Activated naive CD4-positive, alpha-beta T cell treated with anti-CD3 and anti-CD28 coated beads, Interleukin-2, amount 10 ng/mL, durations not matched to agents 7 days and 5 days (primary cell): ENCODE results near the gene TRAF1.
A peak's percentile ranks its signal among the peaks of the same experiment; 100 is the strongest.

Experiments
- CTCF ChIA-PET: fragments of 350-600 bp; sonication (Branson Sonifier 250); formaldehyde crosslinking; loops from one replicate; lab custom pipeline; 2021; ENCODE audit warnings: antibody characterized with exemption; lab: Charles Lee
- DNase-seq: peaks from one replicate; pipeline ENCODE4 v3.0.0-alpha.2; 2020
- H3K27ac Mint-ChIP-seq: one replicate; pipeline ENCODE4 v1.8.0; 2021; ENCODE audit warnings: mild to moderate bottlenecking, moderate library complexity, mixed read lengths
- H3K27me3 Mint-ChIP-seq: one replicate; pipeline ENCODE4 v1.8.0; 2021; ENCODE audit warnings: mild to moderate bottlenecking, mixed read lengths
- H3K36me3 Mint-ChIP-seq: one replicate; pipeline ENCODE4 v1.8.0; 2021; ENCODE audit warnings: mixed read lengths
- H3K4me1 Mint-ChIP-seq: one replicate; pipeline ENCODE4 v1.8.0; 2021; ENCODE audit warnings: mixed read lengths
- H3K4me3 Mint-ChIP-seq: one replicate; pipeline ENCODE4 v1.8.0; 2021; ENCODE audit warnings: mild to moderate bottlenecking, moderate library complexity, mixed read lengths
- H3K9me3 Mint-ChIP-seq: one replicate; pipeline ENCODE4 v1.8.0; 2021; ENCODE audit warnings: mixed read lengths

The TRAF1 gene

DNA sequence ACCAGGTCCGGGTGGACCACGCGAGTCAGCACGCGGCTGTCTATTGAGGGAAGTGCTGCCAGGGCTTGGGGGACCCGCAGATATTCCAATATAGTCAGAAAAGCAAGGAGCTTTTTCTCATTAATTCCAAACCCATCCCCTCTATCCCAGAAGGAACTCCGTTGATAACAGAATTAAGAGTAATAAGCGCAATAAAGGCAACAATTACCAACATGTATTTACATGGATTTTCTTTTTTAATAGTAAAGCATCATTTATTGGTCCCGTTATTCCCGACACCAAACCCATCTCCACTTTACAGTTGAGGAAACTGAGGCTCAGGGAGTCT lies 57.3 kb downstream of the TRAF1 start:
- no peak for DNase-seq
- Mint-ChIP-seq H3K4me1 (peaks cover 70% of the 10 kb centered on the region), H3K27ac (peak overlapping the region; percentile 95), H3K9me3 (no peaks in the 10 kb centered on the region), H3K4me3 (peak overlapping the region; percentile 80), H3K27me3 (no peaks in the 10 kb centered on the region), H3K36me3 (peaks cover 68% of the 10 kb centered on the region)
- CTCF ChIA-PET = interaction anchor here (0.6 to 11.3 kb wide), 21 partner anchors 9 to 191 kb away, joined by 3 to 83 read pairs (median 5); no protein-coding TSS in a partner anchor

DNA sequence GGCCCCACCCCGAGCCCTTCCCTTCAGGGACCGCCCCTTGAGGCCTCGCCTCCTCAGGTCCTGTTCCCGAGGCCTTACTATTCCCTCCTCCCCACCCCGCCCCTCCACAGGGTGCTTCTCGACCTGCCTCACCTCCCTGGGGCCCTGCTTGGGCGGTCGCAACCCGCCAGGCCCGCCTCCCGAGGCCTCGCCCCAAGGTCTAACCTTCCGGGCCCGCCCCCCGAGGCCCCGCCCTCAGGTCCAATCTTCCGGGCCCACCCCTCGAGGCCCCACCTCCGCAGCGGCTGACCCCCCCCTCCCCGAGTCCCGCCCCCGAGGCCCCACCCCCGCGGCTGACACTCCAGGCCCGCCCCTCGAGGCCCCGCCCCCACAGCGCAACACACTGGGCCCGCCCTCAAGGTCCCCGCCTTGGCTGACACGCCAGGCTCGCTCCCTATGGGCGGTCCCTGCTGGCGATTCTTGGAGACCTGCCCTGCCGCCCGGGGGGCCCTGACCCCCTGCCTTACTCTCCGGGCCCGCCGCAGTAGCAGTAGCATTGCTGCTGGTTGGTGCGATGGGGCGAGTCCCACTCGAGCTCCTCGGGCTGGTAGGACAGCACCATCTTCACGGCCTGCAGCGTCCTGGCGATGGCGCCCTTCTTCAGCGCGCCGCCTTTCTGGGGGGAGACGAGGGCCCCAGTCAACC lies 57.8 kb downstream of the TRAF1 start:
- Mint-ChIP-seq H3K27me3 (no peaks in the 10 kb centered on the region), H3K4me3 (peak overlapping the region; percentile 80), H3K27ac (peak overlapping the region; percentile 95), H3K9me3 (no peaks in the 10 kb centered on the region), H3K4me1 (peaks cover 65% of the 10 kb centered on the region), H3K36me3 (peaks cover 68% of the 10 kb centered on the region)
- peak; percentile 97 for DNase-seq
- CTCF ChIA-PET = interaction anchor here (0.6 to 11.3 kb wide), 24 partner anchors 8 to 192 kb away, joined by 3 to 83 read pairs (median 4); no protein-coding TSS in a partner anchor

DNA sequence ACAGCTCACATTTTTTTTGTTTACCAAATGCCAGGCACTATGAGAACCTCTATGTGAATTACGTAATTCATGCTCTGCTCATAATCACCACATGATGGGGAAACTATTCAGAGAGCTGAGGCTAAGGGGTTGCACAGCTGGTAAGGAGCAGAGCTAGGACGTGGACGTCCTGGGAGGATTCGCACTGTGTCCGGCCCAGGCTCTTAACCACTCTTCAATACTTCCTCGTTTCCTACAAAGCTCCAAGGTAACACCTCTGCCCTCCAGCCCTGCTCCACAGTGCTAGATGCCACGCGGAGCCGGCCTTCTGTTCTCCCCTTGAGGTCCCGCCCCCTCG lies 58.3 kb downstream of the TRAF1 start:
- DNase-seq = no peak
- Mint-ChIP-seq H3K27ac (peak overlapping the region; percentile 84), H3K9me3 (no peaks in the 10 kb centered on the region), H3K4me3 (peak overlapping the region; percentile 52), H3K4me1 (peaks cover 60% of the 10 kb centered on the region), H3K36me3 (peaks cover 66% of the 10 kb centered on the region), H3K27me3 (no peaks in the 10 kb centered on the region)
- CTCF ChIA-PET = interaction anchor here (1.0 to 11.3 kb wide), 12 partner anchors 18 to 192 kb away, joined by 3 to 83 read pairs (median 6); no protein-coding TSS in a partner anchor

DNA sequence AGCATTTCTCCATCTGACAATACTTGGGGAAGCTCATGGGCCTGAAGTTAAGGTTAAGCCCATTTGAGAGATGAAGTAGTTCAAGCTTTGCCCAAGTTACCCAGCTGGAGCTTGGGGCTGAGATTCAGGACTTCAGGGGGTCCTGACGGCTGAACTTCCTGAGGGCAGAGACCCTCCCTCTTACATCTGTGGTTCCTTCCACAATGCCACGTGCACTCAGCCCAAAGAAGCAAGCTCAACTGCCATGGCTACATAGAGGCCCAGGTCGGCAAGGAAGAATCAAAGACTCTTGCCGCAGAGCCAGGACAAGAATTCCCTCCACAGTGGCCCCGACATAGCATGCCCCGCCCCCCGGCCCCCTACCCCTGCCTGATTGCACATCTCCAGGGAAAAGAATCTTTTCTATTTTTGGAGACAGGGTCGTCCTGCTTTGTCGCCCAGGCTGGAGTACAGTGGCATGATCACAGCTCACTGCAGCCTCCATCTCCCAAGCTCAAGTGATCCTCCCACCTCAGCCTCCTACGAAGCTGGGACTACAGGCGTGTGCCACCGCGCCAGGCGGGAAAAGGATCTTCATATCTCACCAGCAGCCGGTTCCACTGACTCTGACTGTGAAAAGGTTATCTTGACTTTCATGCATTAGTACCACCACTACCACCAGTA lies 58.8 kb downstream of the TRAF1 start:
- Mint-ChIP-seq H3K27ac (peak overlapping the region; percentile 84), H3K4me1 (peaks cover 55% of the 10 kb centered on the region), H3K36me3 (peaks cover 66% of the 10 kb centered on the region), H3K27me3 (no peaks in the 10 kb centered on the region), H3K4me3 (peak overlapping the region; percentile 52), H3K9me3 (no peaks in the 10 kb centered on the region)
- CTCF ChIA-PET = interaction anchor here (0.7 to 11.3 kb wide), 13 partner anchors 21 to 205 kb away, joined by 3 to 83 read pairs (median 5); no protein-coding TSS in a partner anchor
- DNase-seq = no peak

DNA sequence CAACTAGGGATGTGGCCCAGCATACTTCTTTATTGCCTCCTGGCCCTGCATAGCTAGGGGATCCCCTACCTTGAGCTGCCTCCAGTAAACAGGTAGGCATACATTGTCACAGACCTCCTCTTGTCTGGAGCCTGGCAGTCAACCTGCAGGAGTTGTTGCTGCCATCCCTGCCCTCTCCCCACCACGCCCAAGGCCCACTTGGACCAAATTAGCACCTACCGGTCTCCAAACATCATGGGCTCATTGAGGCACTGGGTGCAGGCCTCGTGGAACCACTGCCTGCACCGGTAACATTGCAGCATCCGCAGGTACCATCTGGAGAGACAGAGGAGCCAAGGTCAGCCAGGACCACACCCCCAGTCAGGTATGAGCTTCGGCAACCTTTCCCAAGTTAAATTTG lies 59.9 kb downstream of the TRAF1 start:
- Mint-ChIP-seq H3K27me3 (no peaks in the 10 kb centered on the region), H3K36me3 (peaks cover 62% of the 10 kb centered on the region), H3K4me1 (peaks cover 46% of the 10 kb centered on the region), H3K4me3 (no peak overlapping the region), H3K9me3 (no peaks in the 10 kb centered on the region), H3K27ac (peak overlapping the region; percentile 62)
- CTCF ChIA-PET = interaction anchor here (0.9 to 11.3 kb wide), 3 partner anchors 31 to 111 kb away, joined by 3 to 83 read pairs (median 25); no protein-coding TSS in a partner anchor
- DNase-seq = no peak

DNA sequence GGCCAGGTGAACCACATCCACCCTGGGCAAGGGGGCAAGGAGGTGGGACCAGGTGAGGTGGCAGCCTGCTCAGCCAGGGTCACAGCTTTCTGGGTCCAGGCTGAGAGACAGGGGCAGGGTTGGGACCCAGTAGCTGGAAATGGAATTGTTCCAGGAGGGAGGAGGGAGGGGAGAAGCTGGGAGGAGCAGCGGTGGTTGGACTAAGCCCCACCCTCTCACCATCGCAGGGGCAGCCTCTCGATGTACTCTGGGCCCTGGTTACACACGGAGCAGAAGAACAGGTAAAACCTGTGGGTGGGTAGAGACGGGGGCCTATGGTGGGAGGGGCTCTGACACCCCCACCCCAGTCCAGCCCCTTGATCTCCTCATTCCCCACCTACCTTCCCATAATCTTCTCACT lies 60.8 kb downstream of the TRAF1 start:
- H3K36me3 Mint-ChIP-seq = peaks cover 61% of the 10 kb centered on the region
- CTCF ChIA-PET = interaction anchor here (6.4 kb wide), 1 partner anchor 31 kb away, joined by 25 read pairs; no protein-coding TSS in a partner anchor
- DNase-seq = no peak
- H3K27me3 Mint-ChIP-seq = no peaks in the 10 kb centered on the region
- H3K27ac Mint-ChIP-seq = peak overlapping the region; percentile 58
- no peak overlapping the region for H3K4me3 Mint-ChIP-seq
- H3K4me1 Mint-ChIP-seq = peaks cover 39% of the 10 kb centered on the region
- no peaks in the 10 kb centered on the region for H3K9me3 Mint-ChIP-seq

DNA sequence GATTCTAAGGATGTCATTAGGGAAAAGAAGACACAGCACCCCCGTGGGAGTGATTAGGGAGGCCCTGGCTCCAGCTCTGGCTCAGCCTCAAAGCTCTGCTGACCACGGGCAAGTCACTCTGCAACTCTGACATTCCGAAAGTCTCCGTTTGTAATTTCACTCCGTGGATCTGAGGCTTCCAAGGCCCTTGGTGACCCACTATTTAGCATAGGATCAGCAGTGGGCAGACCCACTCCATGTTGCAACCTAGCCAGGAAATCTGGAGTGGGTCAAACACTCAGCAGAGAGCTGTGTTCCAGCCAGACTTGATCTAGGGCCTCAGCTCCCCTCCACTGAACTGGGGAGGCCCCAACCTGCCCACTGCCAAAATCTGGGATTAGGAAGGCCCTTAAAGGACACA lies 61.4 kb downstream of the TRAF1 start:
- Mint-ChIP-seq H3K36me3 (peaks cover 68% of the 10 kb centered on the region), H3K27ac (no peak overlapping the region)

DNA sequence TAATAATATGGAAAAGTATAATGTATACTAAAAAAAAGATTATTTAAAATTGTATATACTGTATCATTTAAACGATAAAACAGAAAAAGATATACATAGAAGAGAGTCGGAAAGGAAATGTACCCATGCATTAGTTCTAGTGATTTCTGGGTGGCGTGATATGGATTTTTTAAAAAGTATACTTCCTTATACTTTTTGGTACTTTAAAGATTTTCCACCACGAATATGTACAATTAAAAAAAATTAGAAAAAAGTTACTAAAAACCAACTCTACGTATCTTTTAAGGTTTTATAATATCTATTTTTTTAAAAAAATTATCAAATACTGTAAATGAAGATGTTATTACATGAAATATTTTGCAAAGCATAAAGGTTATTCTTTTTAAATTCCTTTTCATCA lies 61.9 kb downstream of the TRAF1 start:
- Mint-ChIP-seq H3K4me1 (peaks cover 31% of the 10 kb centered on the region), H3K36me3 (peaks cover 72% of the 10 kb centered on the region), H3K27me3 (no peaks in the 10 kb centered on the region), H3K27ac (no peak overlapping the region), H3K4me3 (no peak overlapping the region), H3K9me3 (no peaks in the 10 kb centered on the region)
- CTCF ChIA-PET = interaction anchor here (6.4 kb wide), 1 partner anchor 32 kb away, joined by 25 read pairs; no protein-coding TSS in a partner anchor
- DNase-seq = no peak

More for the DNA sequence above, 61.4 kb downstream of the TRAF1 start:
- CTCF ChIA-PET = interaction anchor here (6.4 kb wide), 1 partner anchor 32 kb away, joined by 25 read pairs; no protein-coding TSS in a partner anchor
- H3K27me3 Mint-ChIP-seq = no peaks in the 10 kb centered on the region
- no peak for DNase-seq
- H3K4me3 Mint-ChIP-seq = no peak overlapping the region
- H3K9me3 Mint-ChIP-seq = no peaks in the 10 kb centered on the region
- peaks cover 33% of the 10 kb centered on the region for H3K4me1 Mint-ChIP-seq

DNA sequence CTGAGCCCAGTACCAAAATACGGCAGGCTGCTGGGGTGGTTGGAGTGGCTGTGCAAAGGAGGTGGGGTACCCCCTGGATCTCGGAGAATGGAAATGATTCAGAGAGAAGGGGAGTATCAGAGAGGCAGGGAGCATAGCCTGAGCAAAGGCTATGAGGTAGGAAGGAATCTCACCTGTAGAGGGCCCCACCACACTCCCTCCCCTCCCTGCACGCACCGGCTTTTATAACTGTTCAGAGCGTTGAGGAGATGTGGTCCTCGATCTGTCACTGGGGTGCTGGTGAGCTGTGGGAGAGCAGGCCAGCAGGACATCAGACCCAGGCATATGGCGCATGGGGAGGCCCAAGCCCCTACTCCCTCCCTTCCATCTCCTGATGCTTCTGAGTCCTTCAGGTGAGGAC lies 62.8 kb downstream of the TRAF1 start:
- no peaks in the 10 kb centered on the region for H3K9me3 Mint-ChIP-seq
- CTCF ChIA-PET = no interaction called here
- no peak overlapping the region for H3K27ac Mint-ChIP-seq

DNA sequence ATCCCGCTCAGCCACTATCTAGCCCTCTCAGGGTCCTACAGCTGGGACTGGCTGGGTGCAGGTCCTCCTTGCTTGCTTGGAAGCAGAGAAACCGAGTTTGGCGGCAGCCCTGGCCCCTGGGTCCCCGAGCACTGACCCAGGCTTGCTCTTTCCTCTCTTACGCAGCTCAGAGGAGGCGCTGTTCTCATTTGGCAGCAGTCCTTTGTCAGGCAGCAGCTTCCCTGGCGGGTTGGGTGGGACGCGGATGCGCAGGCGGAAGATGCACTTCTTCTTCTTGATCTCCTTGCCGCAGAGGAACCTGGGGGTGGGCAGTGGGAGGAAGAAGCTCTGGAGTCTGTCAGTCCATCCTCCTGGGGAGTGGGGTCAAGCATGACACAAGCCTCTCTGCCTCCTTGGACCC lies 64.1 kb downstream of the TRAF1 start:
- peak; percentile 10 for DNase-seq
- Mint-ChIP-seq H3K27ac (peak overlapping the region; percentile 52), H3K4me3 (no peak overlapping the region), H3K4me1 (peaks cover 13% of the 10 kb centered on the region), H3K9me3 (no peaks in the 10 kb centered on the region), H3K36me3 (peaks cover 75% of the 10 kb centered on the region), H3K27me3 (no peaks in the 10 kb centered on the region)
- CTCF ChIA-PET = interaction anchor here (1.0 kb wide), 1 partner anchor 10 kb away, joined by 3 read pairs; no protein-coding TSS in a partner anchor

More for the DNA sequence above, 62.8 kb downstream of the TRAF1 start:
- DNase-seq = no peak
- H3K4me1 Mint-ChIP-seq = peaks cover 22% of the 10 kb centered on the region
- H3K27me3 Mint-ChIP-seq = no peaks in the 10 kb centered on the region
- H3K36me3 Mint-ChIP-seq = peaks cover 70% of the 10 kb centered on the region
- H3K4me3 Mint-ChIP-seq = no peak overlapping the region

DNA sequence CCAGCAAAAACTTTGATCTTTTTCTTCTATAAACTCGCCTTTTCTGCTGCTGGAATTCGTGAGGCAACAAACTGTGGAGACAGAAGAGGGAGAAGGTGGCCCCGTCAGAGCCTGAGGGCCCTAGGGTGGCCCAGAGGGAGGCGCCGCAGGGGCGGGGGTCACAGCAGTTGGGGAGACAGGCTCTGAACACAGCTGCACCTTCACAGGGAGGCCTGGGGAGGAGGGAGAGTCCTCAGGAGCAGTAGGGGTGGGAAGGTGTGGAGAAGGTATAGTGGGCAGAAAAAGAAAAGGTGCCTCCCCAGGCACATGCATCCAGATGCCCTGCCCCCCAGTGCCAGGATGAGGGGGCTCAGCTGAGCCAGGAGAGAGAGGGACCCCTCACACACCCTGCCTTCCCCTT lies 64.7 kb downstream of the TRAF1 start:
- Mint-ChIP-seq H3K27ac (peak overlapping the region; percentile 52), H3K36me3 (peaks cover 73% of the 10 kb centered on the region), H3K27me3 (no peaks in the 10 kb centered on the region), H3K4me1 (peaks cover 10% of the 10 kb centered on the region), H3K9me3 (no peaks in the 10 kb centered on the region), H3K4me3 (no peak overlapping the region)
- DNase-seq = peak; percentile 7
- CTCF ChIA-PET = interaction anchor here (1.0 kb wide), 1 partner anchor 10 kb away, joined by 3 read pairs; no protein-coding TSS in a partner anchor

DNA sequence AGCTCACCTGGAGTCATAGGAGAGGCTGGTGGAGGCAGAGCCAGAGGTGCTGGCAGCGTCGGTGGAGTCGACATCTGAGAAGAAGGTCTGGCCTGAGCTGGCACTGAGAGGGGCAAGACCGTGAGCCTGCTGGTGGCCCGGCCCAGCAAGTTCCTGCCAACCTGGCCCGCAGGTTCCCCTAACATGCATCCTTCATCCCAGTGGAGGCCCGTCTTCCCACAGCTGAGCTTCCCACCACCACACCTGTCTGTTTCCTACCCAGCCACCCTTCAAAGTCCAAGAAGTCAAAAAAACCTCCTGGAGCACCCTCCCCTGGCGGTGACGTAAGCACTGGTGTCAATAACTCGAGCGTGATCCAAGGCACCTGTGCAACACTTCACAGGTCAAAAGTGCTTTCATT lies 66.5 kb downstream of the TRAF1 start:
- no peak overlapping the region for H3K4me3 Mint-ChIP-seq
- CTCF ChIA-PET = interaction anchor here (1.7 kb wide), 1 partner anchor 9 kb away, joined by 4 read pairs; no protein-coding TSS in a partner anchor
- peak; percentile 8 for DNase-seq

DNA sequence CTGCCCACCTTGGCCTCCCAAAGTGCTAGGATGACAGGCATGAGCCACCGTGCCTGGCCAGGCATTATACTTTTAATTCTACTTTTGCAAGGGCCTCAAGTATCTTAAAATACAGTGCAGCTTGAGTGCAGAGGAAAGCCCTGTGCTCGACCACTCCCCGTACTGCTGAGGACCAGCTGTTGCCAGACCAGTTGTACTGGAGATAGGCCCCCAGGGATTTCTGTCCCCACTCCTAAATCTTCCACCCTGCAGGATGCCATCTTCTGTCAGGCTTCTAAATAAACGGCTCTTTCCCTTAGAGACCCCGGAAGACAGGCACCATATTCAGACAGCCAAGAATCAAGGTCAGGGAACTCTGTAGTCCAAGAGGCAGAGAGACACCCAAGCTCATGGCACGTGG lies 67.2 kb downstream of the TRAF1 start:
- Mint-ChIP-seq H3K27ac (no peak overlapping the region), H3K9me3 (no peaks in the 10 kb centered on the region), H3K27me3 (no peaks in the 10 kb centered on the region), H3K4me3 (no peak overlapping the region), H3K36me3 (peaks cover 73% of the 10 kb centered on the region), H3K4me1 (peaks cover 2% of the 10 kb centered on the region)
- DNase-seq = peak; percentile 16
- CTCF ChIA-PET = interaction anchor here (1.7 kb wide), 1 partner anchor 10 kb away, joined by 4 read pairs; no protein-coding TSS in a partner anchor

More for the DNA sequence above, 66.5 kb downstream of the TRAF1 start:
- Mint-ChIP-seq H3K9me3 (no peaks in the 10 kb centered on the region), H3K4me1 (peaks cover 2% of the 10 kb centered on the region), H3K36me3 (peaks cover 67% of the 10 kb centered on the region), H3K27ac (peak overlapping the region; percentile 58), H3K27me3 (no peaks in the 10 kb centered on the region)

DNA sequence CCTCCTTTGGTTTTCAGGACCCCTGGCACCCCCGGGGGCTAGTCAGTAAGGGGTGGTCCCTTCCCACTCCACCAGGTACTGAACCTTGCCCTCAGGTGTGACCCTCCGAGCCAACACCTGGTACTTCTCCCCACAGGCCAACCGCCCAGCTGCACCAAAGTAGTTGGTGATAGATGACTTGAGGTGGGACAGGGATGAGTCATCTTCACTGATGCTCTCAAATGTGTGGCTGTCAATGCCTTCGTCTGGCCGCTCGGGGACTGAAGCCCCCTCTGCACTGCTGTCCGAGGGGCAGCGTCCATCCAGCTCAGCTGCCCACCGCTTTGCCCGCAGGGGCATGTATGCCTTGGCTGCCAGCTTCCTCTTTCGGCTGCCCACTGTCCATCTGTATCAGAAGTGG lies 68.7 kb downstream of the TRAF1 start:
- Mint-ChIP-seq H3K4me1 (peaks cover 3% of the 10 kb centered on the region), H3K36me3 (peaks cover 70% of the 10 kb centered on the region), H3K27me3 (no peaks in the 10 kb centered on the region), H3K4me3 (no peak overlapping the region), H3K27ac (peak overlapping the region; percentile 30), H3K9me3 (no peaks in the 10 kb centered on the region)
- CTCF ChIA-PET = interaction anchor here (1.2 kb wide), 1 partner anchor 102 kb away, joined by 4 read pairs; no protein-coding TSS in a partner anchor
- DNase-seq = no peak
